C1 segment of cervical spinal cord (tissue), 14 donors: ENCODE data around the gene TDRD3.
A peak's percentile ranks its signal among the peaks of the same experiment; 100 is the strongest.
"Not testable (repeated sequence)": the region's sequence is repeated elsewhere in the genome, so short reads cannot be mapped to it uniquely, and the experiment has no call there.

Experiments
- DNase-seq, 14 donors: peaks; one replicate each; lab custom pipeline; 2025; lab: John Stamatoyannopoulos, UW

TDRD3 gene

DNA sequence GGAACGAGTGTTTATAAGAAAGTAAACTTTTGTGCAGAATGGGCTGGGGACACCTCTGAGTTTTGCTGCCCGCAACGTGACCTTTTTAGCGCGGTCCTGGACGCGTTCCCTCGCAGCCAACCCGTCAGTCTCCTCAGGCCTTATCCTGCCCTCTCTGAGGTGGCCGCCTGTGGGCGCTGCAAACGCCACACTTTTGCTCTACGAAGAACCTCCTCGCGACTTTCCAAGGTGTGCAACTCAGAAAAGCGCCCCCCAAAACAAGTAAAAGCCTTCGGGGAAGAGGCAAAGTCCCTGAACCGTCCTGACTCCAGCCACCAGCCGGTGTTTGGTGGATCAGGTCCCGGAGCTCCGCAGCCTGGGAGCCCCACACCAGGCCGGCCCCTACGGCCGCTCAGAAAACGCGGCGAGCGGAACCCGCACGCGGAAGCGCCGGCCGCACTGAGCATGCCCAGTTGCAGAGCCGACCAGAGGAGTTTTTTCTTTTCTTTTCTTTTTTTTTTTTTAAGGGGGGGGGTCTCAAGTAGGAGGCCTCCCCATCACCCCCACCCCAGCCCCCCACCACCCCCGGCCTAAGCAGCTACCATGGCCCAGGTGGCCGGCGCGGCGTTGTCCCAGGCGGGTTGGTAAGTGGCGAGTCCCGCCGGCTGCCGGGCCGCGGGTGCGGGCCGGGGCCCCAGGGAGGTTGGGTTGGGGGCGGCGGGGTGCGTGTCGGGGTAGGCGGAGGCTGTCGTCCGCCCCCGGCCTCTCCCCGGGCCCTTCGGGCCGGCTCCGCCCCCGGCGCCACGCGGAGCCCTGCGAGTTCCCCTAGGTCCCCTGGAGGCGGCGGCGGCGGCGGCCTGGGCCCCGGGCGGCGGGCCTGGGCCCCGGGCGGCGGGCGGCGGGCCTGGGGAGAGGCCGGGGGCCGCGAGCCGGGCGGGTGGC, at the start of gene TDRD3:
Gene TDRD3, plus strand, starts transcription at position 438 of the 921 bp plus-strand sequence. Its CDS starts 145 bp downstream, at position 583.
- peak; percentile 49 to 96 (median 91) for DNase-seq

DNA sequence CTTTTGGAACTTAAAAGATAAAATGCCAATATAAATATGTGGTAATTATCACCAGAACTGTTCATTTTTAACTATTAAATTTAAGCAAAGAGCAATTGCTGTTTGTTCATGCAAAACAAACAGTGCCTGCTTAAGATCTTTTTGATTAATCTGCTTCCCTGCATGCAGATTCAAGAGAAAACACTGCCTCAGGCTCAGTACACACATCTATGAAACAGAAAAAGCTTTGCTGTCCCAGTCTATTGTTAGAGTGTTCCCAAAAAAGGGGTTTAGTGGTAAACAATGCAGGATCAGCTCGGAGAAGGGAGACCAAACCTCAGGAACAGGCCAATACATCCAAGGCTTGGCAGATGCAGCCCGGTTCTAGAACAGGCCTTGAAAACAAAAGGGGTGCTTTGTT, 49.3 kb upstream of the TDRD3 start:
- DNase-seq: no peak

DNA sequence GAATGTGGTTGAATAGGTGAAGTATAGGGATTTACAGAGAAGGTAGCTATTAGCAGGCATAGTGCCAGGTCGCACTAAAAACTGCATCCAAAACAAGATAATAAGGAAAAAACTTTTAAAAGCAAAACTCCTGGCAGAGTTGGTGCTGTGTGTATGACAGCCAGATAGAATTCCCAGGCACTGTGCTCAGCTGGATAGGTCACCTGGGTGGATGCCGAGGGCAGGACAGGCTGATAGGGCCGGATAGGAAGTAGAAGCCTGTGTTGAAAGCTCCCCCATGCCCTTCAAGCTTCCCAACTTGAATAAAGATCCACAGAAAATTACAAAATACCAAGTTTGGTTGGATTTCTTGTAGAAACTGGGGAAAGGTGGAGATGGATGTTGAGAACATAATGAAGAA, 48.9 kb upstream of the TDRD3 start:
- DNase-seq: no peak

DNA sequence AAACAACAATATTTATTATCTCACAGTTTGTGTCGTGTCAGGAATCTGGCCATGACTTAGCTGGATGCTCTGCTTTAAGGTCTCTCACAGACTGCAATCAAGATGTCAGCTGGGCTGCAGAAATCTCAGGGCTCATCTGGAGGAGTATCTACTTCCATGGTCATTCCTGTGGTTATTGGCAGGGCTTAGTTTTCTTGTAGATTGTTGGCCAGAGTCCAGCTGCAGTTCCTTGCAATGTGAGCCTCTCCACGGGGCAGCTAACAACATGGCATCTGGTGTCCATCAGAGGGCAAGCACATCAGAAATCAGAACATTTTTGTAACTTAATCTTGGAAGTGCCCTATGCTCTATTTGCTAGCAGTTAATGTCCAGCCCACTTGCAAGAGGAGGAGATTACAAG, 45.7 kb upstream of the TDRD3 start:
- DNase-seq: no peak

DNA sequence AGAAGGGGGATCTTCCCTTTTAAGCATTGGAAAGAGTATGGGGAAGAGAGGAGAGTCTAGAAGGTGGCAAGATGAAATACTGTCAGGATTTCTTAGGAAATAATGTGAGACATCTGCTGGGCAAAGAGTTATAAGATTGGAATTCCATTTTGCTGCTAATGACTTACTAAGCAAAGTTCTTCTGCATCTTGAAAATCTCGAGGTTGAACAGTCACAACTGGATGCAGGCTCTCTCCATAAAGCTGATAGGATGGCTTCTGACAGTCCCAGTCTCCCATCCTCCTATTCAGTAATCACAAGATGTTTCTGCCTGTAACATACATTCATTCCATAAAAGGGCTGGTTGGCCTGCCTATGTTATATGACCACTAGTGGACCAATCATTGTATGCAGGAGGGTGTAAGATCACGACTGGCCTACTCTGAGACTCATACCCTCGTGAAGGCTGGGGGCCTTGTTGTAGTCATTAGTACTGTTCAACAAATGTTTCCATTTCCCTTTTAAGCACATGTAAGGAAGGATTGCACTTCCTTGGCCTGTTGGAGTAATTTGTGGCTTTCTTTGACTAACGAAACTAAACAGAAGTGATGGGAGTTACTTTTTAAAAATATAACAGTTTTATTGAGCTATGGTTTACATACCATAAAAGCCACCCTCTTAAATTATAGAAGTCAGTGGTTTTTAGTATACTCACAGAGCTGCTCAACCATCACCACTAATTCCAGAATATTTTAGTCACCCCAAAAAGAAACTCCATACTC, 45.0 kb upstream of the TDRD3 start:
- DNase-seq: no peak

DNA sequence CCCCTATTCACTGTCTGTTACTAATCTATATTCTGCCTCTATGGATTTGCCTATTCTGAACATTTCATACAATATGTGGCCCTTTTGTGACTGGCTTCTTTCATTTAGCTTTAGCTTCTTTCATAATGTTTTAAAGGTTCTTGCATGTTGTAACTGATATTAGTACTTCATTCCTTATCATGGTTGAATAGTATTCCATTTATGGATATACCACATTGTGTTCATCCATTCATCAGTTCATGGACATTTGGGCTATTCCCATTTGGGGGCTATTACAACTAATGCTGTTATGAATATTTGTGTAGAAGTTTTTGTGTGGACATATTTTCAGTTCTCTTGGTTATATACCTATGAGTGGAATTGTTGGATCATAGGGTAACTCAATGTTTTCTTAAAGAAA, 44.4 kb upstream of the TDRD3 start:
- no peak for DNase-seq

DNA sequence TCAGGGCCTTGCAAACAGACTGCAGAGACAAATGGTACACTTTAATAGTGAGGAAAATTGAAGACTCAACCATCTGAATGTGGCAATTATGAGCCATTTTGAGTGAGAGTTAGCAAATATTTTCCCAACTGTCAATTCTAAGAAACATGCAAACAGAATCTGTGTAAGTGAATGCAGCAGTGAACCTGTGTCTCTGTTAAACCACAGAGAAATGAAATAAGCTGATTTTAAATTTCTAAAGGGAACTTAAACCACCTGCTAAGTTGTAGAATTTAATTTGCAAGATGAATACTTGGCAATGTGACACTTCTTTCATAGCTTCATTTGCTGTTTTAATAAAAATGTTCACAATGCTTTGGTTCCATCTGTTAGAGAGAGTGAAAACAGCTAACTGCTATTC, 42.0 kb upstream of the TDRD3 start:
- no peak for DNase-seq

DNA sequence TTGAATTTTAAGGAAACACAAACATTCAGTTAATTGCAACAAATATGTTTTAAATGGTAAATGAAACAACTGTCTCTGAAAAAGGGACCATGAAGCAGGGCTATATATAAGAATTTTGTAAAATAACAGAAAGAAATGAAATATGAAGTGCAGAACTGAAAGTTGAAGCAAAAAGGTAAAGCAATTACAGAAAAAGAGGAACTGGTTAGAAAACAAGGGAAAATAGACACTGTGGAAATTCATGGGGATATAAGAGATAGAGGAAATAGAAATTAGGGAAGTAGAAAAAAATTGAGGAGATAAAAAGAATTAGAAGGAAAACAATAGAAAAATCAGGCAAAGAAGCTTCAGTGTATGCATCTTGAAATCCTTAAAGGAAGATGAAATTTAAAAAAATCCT, 40.0 kb upstream of the TDRD3 start:
- DNase-seq: no peak

DNA sequence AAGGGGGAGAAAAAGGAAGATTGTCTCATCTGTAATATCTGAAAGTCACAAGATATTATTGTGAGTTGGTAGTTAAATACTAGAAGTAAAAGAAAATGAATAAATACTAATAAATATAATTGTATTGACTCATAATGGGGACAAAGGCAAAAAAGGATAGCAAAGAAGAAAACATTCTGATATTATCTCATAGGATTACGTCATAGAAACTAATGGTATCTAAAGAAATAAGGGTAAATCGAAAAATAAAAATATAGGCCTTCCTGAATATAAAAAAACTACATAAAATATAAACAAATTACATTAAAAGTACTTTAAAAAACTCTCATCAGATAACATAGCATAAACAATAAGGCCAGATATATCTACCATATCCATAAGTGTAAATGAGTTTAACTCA, 38.6 kb upstream of the TDRD3 start:
- DNase-seq: no peak

DNA sequence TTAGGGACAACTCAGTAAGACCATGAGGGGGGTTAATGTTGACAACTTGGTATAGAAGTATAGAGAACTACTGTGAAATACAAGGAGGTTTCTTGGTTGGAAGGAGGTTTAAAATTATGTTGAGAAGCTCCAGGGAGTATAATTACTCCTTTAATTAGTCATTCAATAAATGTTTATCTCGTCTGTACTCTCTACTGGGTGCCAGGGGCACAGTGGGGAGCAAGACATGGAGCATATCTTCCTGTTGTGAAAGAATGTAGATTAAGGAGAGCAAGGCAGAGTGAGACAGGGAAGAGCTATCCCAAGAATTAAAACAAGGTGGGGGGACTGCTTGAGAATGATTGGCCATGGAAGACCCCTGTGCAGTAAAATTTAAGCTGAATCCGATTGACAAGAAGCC, 33.7 kb upstream of the TDRD3 start:
- no peak for DNase-seq

DNA sequence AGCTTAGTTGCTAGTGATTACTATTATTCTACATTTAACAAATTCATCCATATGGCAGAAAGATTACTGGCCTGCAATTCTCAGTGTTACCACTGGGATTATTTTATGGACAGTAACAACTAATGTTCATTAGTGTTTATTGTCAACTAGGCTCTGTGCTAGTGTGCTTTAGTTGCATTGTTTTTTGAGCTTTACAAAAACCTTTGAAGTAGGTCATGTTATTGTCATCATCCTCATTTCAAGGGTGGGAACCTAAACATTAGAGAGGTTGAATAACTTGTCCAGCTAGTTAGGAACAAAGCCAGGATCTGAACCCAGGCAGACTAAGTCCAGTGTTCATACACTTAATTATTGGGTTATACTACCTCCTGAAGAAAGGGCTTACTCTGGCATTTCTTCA, 27.8 kb upstream of the TDRD3 start:
- no peak for DNase-seq

DNA sequence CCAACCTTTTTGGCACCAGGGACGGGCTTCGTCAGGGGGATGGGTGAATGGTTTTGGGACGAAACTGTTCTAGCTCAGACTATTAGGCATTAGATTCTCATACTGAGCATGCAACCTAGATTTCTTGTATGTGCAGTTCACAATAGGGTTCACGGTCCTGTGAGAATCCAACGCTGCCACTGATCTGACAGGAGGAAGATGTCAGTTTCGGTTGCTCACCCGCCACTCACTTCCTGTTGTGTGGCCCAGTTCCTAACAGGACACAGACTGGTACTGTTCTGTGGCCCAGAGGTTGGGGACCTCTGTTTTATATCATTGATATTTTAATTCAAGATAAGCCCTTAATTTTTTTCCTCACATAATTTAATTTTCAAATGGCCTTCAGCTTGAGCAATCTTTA, 26.7 kb upstream of the TDRD3 start:
- DNase-seq: peak in 1 of 14 donors; percentile 1

DNA sequence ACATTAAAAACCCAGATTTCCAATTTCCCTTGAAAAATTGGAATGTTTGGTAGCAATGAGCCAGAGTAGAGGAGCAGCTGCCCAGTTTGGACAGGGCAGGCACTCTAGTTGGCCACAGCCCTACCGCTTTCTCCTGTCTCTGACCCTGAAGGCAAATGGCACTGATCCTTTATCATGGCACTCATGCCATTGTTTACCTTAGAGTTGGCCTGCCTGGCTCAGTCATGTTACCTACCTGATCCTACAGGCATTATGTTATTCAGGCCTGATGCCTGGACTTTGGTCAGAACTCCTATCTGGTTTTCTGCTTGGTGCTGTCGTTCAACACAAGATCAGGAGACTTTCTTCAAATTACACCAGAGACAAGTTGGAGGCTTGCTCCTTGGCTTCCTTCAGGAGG, 24.9 kb upstream of the TDRD3 start:
- no peak for DNase-seq

DNA sequence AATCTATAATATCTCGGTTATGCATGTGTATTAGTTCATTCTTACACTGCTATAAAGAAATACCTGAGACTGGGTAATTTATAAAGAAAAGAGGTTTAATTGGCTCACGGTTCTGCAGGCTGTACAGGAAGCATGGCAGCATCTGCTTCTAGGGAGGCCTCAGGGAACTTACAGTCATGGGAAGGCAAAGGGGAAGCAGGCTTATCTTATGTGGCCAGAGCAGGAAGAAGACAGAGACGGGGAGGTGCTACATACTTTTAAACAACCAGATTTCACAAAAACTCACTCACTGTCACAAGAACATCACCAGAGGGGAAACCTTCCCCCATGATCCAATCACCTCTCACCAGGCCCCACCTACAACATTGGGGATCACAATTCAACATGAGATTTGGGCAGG, 17.7 kb upstream of the TDRD3 start:
- not testable (repeated sequence) for DNase-seq

DNA sequence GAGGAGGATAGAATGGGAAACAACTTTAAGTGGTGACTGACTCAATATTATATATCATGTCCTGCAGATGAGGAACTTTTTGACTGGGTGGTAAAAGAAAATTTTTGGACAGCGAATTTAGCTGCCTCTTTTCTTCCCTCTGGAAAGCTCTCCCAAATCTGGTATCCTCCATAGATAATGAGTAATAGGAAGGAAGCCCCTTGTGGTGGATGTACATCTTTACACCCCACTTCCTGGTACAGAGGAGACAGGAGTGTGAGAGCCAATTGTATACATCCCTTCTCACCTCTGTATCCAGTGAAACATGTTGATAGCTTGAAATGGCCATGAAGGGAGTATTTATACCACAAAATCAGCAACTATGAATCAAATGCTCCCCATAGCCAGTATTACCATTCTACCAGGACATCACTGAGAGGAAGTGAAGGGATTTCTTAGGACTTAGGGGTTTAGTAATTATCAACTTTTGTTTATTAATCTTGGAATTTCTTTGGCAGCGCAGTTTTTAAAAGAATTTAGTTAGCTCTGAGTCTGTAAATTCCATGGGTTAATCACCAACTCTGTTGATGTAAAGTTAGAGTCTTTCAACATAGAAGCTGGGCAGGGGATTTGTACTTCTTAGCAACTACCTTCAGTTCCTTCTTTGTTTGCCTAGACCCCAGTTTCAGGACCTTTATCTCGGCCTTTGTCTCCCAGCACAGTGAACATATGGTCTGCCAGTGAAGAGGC, 17.0 kb upstream of the TDRD3 start:
- no peak for DNase-seq

DNA sequence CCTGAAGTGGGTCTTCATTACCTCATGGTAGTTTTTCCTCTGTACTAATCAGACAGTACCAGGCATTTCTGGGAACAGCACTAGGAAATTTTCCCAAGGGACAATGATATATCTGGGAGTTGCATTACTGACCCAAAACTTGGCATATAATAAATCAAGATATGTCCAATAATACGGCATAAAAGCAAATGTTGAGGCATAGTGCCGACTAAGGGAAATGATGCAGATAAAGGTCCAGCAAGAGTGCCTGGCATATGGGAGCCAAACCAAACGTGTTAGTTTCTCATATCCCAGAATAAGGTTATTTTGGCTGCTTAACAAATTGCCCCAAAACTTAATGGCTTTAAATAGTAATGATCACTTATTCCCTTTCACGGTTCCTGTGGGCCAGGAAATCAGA, 12.1 kb upstream of the TDRD3 start:
- no peak for DNase-seq

DNA sequence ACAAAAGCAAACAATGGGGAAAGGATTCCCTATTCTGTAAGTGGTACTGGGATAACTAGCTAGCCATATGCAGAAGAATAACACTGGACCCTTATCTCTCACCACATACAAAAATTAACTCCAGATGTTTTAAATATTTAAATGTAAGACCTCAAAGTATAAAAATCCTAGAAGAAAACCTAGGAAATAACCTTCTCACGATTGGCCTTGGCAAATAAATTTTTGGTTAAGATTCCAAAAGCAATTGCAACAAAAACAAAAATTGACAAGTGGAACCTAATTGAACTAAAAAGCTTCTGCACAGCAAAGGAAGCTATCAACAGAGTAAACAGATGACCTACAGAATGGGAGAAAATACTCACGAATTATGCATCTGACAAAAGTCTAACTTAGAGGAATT, 10.8 kb upstream of the TDRD3 start:
- no peak for DNase-seq

DNA sequence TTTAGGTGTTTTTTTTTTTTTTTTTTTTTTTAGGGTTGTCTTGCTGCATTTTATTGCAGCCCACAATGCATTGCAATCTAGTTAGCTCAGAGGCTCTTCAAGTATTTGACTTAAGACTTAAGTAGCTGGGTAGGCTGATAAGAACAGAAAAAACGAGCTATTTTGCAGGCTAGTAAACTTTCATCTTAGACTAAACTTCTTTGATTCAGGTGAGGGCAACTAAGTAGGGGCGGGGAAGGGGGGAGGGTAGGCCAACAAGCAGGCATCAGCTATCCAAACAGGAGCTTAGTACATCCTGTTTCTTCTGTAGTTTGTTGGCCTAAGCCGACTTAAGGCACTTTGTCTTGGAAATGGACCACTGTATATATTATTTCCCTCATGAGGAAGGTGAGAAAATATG, 4.9 kb upstream of the TDRD3 start:
- no peak for DNase-seq

DNA sequence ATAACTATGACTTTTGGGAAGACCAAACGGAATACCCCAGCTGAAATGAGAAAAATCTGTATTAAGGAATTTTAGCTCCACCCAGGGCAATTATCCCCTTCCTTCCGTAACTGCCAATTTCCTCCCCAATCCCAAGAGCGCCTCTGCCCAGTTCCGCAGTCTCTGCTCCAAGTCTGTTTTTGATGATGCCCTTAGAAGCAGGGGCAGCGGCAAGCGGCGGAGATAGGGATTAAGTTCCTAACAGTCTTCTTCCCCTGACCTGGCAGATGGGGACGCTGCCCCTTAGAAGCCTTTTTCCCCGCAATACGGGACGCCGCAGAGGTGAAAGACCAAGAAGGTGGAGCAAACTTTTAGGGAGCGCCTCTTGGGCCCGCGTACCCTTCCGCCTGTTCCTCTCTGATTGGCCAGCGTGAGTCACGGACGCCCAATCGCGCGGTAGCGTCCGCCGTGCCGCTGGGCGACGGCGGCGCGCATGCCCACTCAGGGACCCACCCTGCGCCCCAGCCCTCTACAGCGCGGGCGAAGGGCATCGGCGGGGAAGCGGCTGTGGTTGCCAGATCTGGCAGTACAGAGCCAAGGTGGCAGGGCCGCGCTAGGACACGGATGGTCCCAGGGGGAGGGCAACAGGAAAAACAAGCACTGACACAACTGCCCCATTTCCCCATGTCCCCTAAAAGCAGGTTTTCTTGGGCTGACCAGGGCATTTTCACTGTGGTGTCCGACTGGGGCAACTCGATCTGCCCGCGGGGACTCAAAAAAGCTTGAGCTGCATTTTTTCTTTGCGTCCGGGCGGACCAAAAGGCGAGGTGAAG, 843 bp upstream of the TDRD3 start:
- DNase-seq: peak; percentile 66 to 93 (median 90)

DNA sequence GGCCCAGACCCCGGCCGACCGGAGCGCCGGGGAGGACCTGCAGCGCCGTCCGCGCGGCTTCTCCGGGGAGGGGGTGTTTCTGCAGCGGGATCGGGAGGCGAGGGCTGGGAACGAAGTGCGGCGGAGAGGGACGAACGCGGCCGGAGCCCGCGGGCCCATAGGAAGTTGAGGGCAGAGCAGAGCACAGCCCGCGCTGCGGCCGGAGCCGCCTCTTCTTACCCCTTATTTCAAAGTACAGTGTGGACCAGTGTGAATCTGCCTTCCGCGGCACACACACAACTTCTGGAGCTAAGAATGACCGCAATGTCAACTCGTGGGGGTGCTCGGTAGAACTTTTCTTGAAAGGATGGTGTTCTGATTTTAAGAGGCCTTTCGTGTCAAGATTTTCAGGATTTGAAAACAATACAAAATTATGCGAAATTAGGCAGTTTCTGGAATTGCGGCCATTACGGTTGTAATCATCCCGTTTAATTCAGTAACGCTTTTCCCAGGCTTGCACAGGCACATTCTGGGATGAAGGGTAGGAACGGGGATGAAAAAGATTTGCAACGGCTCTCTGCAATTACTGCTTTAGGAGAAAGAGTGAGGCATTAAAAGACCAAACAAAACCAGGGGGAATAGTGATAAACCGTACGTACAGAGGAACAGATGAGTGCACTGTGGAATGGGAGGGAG, 821 bp downstream of the TDRD3 start:
- peak in 12 of 14 donors; percentile 37 to 72 (median 58) for DNase-seq
